Measurements from ENCODE around the gene GRK1.
"Not testable (repeated sequence)": the region's sequence is repeated elsewhere in the genome, so short reads cannot be mapped to it uniquely, and the experiment has no call there.

GRK1 gene

DNA sequence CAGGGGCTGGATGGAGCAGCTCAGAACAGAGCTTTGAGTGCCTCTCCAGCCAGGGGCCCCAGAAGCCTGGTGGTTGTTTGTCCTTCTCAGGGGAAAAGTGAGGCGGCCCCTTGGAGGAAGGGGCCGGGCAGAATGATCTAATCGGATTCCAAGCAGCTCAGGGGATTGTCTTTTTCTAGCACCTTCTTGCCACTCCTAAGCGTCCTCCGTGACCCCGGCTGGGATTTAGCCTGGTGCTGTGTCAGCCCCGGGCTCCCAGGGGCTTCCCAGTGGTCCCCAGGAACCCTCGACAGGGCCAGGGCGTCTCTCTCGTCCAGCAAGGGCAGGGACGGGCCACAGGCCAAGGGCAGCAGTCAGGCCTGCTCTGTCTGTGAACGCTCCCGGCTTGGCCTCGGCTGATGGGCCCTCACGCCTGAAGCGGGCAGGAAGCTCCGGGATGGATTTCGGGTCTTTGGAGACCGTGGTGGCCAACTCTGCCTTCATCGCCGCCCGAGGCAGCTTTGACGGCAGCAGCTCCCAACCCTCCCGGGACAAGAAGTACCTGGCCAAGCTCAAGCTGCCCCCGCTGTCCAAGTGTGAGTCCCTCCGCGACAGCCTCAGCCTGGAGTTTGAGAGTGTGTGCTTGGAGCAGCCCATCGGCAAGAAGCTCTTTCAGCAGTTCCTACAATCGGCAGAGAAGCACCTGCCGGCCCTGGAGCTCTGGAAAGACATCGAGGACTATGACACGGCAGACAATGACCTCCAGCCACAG, at the start of gene GRK1:
GRK1 (plus strand) TSS at position 269 of the 751 bp plus-strand sequence; CDS start at position 437, 168 bp downstream.
- DNase-seq (ENCODE audit: low read depth in 2 of 2), result no peak

DNA sequence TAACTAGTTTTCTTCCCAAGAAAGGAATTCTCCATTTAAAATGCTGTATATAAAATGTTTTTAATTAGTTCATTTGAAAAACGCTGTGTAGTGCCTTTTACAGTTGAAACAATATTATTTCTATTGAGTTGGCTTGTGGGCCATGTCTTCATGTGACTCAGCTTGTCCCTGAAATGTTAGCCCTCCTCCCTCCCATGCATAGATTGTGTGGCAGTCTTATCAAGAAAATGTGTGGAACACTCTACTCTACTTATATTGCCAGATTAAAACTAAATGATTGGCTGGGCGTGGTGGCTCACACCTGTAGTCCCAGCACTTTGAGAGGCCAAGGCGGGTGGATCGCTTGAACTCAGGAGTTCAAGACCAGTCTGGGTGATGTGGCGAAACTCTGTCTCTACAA, 49.1 kb upstream of the GRK1 start:
- DNase-seq (ENCODE audit: low read depth in 2 of 2), result no peak

DNA sequence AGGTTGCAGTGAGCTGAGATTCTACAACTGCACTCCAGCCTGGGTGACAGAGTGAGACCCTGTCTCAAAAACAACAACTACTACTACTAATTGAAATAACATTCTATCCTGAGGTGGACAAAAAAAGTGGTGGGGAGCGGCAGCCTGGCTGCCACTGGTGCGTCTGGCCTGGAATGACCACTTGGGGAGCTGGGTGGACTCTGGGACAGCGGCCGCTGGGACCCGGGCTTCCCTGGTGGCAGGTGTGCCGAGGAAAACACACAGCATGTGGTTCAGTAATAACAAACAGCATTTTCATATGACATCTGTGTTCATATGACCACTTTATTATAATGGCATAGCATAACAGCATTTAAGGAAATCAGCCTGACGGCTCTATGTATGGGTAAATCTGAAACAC, 48.6 kb upstream of the GRK1 start:
- no peak for DNase-seq (ENCODE audit: low read depth in 2 of 2)

DNA sequence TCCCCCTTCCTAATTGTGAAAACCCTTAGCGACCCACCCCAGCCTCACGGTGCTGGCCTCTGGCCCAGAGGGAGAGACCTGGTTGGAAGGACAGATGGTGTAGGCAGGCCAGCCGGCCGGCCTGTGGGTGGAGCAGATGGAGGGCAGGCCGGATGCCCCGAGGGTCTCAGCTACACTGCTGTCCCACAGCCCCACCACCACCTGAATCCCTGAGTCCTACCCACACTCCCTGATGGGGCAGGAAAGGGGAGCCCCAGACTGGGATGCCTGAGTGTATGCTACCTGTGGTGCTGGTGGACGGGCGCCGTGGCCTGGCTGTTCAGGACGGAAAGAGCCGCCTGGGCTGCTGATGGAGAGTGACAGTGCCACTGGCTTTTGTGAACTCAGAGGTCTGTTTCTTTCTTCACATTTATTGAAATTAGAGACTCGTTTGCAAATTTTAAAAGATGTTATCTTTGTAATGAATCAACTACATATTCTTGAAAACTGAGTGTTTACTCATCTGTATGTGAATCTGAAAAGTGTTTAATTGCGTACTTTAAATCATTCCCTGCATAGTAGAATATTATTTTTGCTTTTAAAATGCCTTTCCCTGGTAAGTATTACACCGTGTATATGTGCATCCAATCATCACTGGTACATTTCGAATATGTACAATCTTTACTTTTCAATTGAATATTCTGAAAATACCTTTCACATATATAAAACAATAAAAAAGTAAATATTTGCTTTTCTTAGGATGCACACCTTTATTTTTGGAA, 46.8 kb upstream of the GRK1 start:
- no peak for DNase-seq (ENCODE audit: low read depth in 2 of 2)

DNA sequence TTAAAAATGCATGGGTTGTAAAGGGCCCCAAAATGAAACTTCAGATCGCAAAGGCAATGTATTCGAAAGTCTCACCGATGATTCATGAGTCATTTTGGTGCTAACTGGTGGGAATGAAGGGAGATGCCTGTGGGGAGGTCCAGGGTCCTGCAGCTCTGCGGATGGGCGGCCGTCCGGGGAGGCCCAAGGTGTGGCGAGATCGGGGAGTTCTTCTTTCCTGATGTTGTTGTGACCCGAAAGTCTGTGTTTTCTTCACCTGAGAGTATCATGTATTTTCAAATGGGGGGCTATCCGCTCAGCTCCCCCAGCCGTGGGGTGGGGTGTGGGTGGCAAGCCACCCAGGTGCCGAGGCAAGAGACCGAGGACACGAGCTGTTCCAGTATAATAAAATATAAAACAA, 46.0 kb upstream of the GRK1 start:
- no peak for DNase-seq (ENCODE audit: low read depth in 2 of 2)

DNA sequence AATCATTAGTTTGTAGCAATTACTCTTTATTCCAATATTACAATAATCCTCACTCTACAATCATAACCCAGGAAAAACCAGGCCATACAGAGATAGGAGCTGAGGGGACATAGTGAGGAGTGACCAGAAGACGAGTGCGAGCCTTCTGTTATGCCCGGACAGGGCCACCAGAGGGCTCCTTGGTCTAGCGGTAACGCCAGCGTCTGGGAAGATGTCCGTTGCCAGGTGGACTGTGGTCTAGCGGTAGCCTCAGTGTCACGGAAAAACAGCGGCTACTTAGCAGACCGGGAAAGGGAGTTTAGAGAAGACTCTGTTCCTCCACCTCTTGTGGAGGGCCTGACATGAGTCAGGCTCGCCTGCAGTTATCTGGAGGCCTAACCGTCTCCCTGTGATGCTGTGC, 45.5 kb upstream of the GRK1 start:
- DNase-seq (ENCODE audit: low read depth in 2 of 2), result not testable (repeated sequence)

DNA sequence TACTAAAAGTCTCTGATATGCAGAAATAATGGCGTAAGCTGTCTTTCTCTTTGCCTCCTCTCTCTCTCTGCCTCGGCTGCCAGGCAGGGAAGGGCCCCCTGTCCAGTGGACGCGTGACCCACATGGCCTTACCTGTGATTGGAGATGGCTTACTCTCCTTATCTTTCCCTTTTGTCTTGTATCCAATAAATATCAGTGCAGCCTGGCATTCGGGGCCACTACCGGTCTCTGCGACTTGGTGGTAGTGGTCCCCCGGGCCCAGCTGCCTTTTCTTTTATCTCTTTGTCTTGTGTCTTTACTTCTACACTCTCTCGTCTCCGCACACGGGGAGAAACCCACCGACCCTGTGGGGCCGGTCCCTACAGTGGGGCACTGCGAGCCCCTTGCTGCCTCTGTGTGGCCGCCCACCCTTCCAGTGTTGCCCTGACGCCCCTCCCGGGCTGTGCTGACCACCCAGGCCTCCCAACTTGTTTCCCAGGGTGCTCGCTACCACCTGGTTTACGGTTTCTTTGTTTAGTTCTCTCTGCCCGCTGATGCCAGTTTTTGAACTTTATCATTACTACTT, 45.0 kb upstream of the GRK1 start:
- not testable (repeated sequence) for DNase-seq (ENCODE audit: low read depth in 2 of 2)

DNA sequence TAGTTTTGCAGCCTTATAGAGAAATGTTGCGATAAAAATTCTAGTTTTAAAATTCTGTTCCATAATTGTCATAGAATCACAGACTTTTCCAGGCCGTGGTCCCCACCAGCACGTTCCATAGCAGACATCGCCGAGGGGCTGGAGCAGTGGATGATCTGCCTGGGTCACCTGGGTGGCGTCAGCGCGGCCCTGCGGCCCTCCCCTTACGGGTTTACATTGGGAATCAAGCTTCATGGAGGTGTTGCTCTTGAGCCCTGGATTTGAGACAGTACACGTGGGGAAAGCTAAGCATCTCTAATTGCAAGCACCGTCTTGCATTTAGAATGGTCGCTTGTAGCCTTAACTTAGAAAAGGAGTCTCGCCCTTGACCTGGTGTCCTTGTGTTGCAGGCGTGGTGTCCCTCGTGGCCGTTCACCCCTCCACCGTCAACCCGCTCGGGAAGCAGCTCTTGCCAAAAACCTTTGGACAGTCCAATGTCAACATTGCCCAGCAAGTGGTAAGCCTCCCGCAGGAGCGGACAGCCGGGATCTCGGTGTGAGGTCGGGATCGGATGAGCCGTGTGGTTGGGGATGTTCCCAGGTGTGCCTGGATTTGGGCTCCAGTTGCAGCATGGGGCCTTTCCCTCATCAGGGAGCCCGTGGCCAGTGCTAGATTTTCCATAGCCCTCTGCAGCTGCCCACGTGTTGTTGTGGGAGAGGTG, 44.1 kb upstream of the GRK1 start:
- no peak for DNase-seq (ENCODE audit: low read depth in 2 of 2)

DNA sequence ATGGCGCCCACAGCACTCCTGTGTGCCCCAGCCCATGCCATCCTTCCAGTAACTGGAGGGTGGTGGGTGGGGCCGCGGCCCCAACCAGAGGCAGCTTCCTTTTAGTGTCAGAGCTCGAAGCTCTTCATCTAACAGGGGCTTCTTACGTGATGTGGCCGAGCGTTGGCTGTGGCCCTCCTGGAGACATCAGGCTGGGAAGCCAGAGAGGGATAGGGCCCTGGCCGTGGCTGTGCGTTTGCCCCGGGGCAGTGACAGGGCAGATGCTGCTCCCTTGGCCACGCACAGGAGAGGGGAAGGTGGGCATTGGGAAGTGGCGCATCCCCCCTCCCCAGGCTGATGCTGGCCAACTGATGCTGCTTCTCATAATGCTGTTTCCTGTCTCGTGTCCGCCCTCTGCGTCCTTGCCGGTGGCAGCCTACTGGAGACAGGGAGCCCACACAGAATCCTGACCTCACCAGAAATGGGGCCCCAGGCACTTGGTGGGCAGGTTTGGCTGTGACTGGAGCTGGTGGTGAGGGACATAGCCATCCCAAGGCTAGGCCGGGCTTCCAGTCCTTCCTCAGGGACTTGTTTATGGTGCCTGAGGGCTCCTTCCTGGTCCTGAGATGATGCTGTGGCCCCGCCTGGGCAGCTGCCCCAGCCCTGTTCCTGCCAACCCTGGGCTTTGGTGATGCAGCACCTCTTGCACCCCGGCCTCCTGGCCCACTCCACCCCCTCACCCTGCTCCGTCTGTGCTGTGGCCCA, 43.4 kb upstream of the GRK1 start:
- DNase-seq (ENCODE audit: low read depth in 2 of 2), result no peak

DNA sequence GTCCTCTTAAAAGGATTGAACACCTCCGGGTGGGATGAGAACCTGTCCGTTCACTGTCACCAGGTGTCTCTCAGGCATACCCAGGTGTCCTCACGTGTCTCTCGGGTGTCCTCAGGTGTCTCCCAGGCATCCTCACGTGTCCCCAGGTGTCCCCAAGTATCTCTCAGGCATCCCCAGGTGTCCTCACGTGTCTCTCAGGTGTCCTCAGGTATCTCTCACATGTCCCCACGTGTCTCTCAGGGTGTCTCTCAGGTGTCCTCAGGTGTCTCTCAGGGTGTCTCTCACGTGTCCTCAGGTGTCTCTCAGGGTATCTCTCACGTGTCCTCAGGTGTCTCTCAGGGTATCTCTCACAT, 42.8 kb upstream of the GRK1 start:
- no peak for DNase-seq (ENCODE audit: low read depth in 2 of 2)

DNA sequence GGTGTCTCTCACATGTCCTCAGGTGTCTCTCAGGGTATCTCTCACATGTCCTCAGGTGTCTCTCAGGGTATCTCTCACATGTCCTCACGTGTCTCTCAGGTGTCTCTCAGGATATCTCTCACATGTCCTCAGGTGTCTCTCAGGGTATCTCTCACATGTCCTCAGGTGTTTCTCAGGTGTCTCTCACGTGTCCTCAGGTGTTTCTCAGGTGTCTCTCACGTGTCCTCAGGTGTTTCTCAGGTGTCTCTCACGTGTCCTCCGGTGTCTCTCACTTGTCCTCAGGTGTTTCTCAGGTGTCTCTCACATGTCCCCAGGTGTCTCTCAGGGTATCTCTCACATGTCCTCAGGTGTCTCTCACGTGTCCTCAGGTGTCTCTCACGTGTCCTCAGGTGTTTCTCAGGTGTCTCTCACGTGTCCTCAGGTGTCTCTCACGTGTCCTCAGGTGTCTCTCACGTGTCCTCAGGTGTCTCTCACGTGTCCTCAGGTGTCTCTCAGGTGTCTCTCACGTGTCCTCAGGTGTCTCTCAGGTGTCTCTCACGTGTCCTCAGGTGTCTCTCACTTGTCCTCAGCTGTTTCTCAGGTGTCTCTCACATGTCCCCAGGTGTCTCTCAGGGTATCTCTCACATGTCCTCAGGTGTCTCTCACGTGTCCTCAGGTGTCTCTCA, 42.2 kb upstream of the GRK1 start:
- not testable (repeated sequence) for DNase-seq (ENCODE audit: low read depth in 2 of 2)

DNA sequence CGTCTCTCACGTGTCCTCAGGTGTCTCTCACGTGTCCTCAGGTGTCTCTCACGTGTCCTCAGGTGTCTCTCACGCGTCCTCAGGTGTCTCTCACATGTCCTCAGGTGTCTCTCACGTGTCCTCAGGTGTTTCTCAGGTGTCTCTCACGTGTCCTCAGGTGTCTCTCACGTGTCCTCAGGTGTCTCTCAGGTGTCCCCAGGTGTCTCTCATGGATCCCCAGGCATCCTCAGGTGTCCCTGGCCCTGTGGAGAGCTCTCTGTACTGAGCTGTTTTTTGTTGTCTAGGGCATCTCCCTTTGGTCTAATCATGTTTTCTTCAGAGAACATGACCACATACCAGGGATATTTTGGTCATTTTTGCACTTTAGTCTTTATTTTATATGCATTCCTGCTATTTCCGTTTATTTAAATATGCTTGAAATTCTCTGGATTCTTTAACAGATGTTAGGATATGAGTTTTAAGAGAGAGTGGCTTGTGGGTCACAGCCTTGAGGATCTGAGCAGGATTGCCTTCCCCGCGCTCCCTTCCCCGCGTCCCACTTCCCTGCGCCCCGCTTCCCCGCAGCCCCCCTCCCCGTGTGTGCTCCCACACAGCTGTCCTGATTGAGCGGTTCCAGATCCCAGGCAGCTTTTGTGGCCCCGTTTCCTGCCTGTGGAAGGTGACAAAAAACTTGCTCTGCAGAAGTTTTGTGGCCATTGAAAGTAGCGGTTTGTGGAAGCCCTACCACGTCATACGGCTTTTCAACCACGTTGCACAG, 40.9 kb upstream of the GRK1 start:
- DNase-seq (ENCODE audit: low read depth in 2 of 2), result no peak

DNA sequence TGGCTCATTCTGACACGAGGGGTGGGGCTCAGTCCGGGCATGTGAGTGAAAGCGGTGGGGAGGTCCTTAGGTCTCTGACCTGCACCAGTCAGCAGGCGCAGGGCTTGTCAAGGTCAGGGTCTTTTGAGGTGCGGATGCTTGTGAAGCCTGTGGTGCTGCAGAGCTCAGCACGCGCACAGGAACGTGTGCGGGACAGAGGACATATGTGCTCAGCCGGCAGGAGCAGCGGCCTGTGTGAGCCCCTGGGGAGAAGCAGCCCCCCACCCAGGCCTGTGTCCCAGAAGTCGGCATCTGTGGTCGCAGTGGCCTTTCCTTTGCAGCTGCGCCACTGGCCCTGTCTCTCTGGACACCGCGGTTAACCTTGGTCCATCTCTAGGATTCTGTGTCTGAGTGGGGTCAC, 39.9 kb upstream of the GRK1 start:
- DNase-seq (ENCODE audit: low read depth in 2 of 2), result no peak

DNA sequence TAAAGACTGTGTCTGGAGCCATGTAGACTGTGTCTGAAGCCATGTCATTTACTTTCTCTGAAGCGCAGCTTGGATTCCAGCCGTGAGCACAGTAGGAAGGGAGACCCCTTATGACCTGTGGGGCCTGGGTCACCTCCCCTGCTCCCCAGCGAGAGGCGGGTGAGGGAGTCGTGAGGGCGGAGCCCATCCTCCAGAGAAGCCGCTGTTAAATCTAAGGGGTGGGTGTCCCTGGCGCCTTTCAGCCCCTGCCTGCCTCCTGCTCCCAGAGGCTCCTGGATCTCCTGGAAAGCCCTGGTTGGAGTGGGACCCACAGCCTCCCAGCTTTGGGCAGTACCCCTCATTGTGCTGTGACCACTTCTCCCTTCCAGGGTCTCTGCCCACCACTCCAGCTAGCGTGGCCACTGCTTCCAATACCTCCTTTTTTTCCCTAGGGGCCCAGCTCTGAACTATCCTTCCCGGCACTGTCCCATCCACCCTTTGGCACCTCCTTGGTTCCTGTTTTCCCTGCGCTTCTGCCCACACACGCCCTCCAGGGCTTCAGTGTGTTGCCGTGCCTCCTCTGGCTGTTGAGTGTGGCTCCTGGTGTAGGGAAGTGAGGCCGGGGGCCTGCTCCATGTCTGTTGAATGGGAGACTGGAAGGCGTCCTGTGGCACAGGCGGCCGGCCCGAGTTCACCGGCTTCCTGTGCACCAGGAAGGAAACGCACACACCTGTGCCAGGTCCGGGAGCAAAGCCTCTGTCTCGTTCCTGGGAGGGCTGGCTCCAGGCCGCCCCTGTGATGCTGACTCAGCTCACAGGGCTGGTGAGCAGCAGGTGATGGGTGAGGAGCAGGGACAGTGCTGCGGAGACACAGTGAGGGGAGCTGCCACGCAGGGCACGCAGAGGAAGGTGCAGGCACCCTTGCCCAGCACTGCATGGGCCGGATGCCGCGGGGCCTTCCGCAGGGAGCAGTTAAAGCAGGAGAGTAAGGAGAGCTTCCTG, 38.4 kb upstream of the GRK1 start:
- DNase-seq (ENCODE audit: low read depth in 2 of 2), result no peak

DNA sequence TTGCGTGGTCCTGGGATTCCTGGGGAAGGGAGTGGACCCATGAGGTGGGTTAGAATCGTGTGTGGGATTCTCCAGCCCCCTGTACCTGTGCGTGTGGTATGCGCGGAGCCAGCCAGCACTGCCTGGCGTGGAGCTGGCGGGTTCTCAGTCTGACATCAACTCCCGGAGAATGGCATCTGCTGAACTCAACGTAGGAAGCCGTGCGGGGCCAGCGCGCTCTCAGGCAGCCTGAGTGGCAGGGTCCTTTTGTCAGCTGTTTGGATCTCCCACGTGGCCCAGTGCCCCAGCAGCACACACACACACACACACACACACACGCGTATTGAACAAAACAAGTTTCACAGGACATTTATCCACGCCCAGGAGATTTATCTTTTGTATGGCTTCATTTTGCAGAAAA, 37.2 kb upstream of the GRK1 start:
- no peak for DNase-seq (ENCODE audit: low read depth in 2 of 2)

DNA sequence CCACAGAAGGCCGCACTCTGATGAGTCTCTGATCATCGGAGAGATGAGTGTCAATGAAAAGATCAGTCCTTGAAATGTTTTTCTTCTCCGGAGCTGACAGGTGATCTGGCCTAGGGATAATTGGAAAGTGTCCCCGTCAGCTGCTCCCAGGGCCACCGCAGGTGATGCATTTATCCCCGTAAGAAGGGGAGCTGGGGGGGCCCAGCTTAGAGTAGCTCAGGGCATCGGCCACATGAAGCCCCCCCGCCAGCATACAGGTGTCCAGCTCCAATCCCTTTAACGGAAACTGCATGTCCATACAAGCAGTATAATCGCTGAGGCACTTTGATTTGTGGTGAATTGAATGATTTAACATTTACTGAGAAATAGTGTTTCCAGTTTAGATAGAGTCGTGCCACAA, 36.7 kb upstream of the GRK1 start:
- no peak for DNase-seq (ENCODE audit: low read depth in 2 of 2)

DNA sequence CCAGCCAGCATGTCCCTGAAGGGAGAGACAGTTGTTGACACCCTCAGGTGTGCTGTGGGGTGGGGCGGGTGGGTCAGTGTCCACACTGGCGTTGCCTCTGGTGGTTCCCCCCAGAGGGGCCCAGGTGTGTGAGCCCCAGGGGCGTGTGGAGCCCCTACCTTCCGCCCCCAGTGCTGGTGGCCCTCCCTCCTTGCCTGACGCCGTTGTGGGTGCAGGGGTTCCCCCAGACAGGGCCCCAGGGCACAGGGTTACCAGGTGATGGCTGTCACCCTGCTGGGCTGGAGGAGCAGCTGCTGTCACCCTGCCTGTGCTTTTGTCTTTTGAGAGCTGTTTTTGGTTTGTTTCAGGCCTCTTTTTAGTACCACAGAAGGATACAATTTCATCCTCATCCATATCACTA, 36.2 kb upstream of the GRK1 start:
- no peak for DNase-seq (ENCODE audit: low read depth in 2 of 2)

DNA sequence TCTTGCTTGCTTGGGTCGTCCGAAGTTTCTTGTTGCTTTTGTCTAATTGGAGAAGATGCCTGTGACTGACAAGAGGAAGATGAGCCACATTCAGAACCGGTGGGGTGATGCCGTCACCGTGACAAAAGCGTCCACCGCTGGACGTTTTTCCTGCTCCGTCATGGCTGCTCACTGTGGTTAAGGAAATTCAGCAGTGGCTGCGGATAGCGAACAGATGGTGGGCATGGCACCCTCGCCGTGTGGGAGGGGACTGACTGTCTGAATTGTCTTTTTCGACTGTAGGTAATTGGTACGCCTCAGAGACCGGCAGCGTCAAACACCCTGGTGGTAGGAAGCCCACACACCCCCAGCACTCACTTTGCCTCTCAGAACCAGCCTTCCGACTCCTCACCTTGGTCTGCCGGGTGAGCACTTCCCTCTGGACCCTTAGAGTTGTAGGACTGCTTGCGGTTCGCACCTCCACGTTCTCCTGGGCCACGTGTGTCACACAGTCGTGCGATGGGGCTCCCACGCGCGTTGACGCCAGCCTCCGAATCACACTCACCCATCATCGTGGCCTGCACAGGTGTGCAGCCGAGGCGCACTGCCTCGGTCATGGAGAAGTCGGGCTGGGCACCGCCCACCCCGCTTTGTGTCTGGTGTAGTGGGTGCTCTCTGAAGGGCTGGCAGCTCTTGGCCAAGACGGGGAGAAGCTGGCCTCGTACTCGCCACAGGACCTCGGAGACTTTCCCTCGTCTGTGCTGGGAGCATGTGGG, 35.5 kb upstream of the GRK1 start:
- no peak for DNase-seq (ENCODE audit: low read depth in 2 of 2)

Data from stimulated activated CD8-positive, alpha-beta memory T cell treated with anti-CD3 and anti-CD28 coated beads, Interleukin-7, amount 100 ng/mL, for 1 hour (primary cell).